Osteoblast (primary cell): ENCODE results near the gene WSB1. TPM values are rescaled to one million over a fixed set of nuclear protein-coding genes. Genes with fewer than 3 reads are reported as not detected.
A peak's percentile ranks its signal among the peaks of the same experiment; 100 is the strongest.

Experiments
- DNase-seq: peaks from one replicate; pipeline ENCODE4 v3.0.0; 2011; ENCODE audit warnings: low spot score, mixed read lengths; ENCODE audit not compliant: insufficient read length; ENCODE audit errors: missing footprints
- H2AFZ ChIP-seq: 2 replicates; pipeline ENCODE4 v1.6.0; 2011; ENCODE audit warnings: mild to moderate bottlenecking, low read length
- H3K27ac ChIP-seq: 2 replicates; pipeline ENCODE4 v1.5.1; 2011; ENCODE audit warnings: mild to moderate bottlenecking, low read depth, low read length, moderate library complexity
- H3K27me3 ChIP-seq: 2 replicates; pipeline ENCODE4 v1.6.0; 2012; ENCODE audit warnings: mild to moderate bottlenecking, control low read depth, inconsistent platforms, low read length, moderate library complexity; ENCODE audit not compliant: insufficient read depth
- H3K36me3 ChIP-seq: 2 replicates; pipeline ENCODE4 v1.5.1; 2011; ENCODE audit warnings: mild to moderate bottlenecking, low read length, control low read depth, moderate library complexity; ENCODE audit not compliant: insufficient read depth
- H3K4me1 ChIP-seq: 2 replicates; pipeline ENCODE4 v1.5.1; 2011; ENCODE audit warnings: mild to moderate bottlenecking, low read length, control low read depth, moderate library complexity; ENCODE audit not compliant: insufficient read depth
- H3K4me2 ChIP-seq: 2 replicates; pipeline ENCODE4 v1.6.0; 2011; ENCODE audit warnings: mild to moderate bottlenecking, low read length; ENCODE audit not compliant: insufficient read depth
- H3K4me3 ChIP-seq: fragments of 200-600 bp; sonication (generic); 3 replicates; pipeline ENCODE4 v1.5.1; 2012; ENCODE audit warnings: mild to moderate bottlenecking, low read length, inconsistent platforms; ENCODE audit not compliant: insufficient read depth
- H3K79me2 ChIP-seq: 2 replicates; pipeline ENCODE4 v1.6.0; 2012; ENCODE audit warnings: mild to moderate bottlenecking, low read length, control low read depth, inconsistent platforms; ENCODE audit not compliant: insufficient read depth
- H3K9me3 ChIP-seq: 2 replicates; pipeline ENCODE4 v1.5.1; 2011; ENCODE audit warnings: low read depth, low read length, control low read depth
- H4K20me1 ChIP-seq: 2 replicates; pipeline ENCODE4 v1.6.0; 2012; ENCODE audit warnings: mild to moderate bottlenecking, low read length, control low read depth; ENCODE audit not compliant: insufficient read depth
- CTCF ChIP-seq: IDR thresholded peaks from 2 replicates; pipeline ENCODE4 v1.5.1; 2011; ENCODE audit warnings: mild to moderate bottlenecking, low read depth, low read length, moderate library complexity; ENCODE audit errors: extremely low read depth
- total RNA-seq: library from RNA; depleted of rRNA; stranded (reverse); fragments of >200 nt; gene quantifications from 2 replicates; pipeline ENCODE4 v1.2.3, GENCODE V29; 2012

WSB1 gene
- total RNA-seq, 1 donor, result 177 TPM

GRCh38 chr17:27294689-27295630, 1.0 kb downstream of the WSB1 start:
- H3K4me1 ChIP-seq, result peaks cover 23% of the 10 kb centered on the region
- peaks cover 18% of the 10 kb centered on the region for H4K20me1 ChIP-seq
- H3K27me3 ChIP-seq, result no peaks in the 10 kb centered on the region
- peak overlapping the region; percentile 87 for H3K4me3 ChIP-seq
- no peaks in the 10 kb centered on the region for H3K9me3 ChIP-seq
- TF ChIP-seq CTCF, result no peak
- peaks cover 59% of the 10 kb centered on the region for H3K79me2 ChIP-seq
- H3K4me2 ChIP-seq, result peak overlapping the region; percentile 85
- H3K36me3 ChIP-seq, result no peaks in the 10 kb centered on the region
- peak; percentile 73 for DNase-seq
- H3K27ac ChIP-seq, result peak overlapping the region; percentile 98
- H2AFZ ChIP-seq, result peak overlapping the region; percentile 85

- H4K20me1 ChIP-seq, result peaks cover 24% of the 10 kb centered on the region
- H3K4me2 ChIP-seq, result peak overlapping the region; percentile 85
- peaks cover 30% of the 10 kb centered on the region for H3K4me1 ChIP-seq
These were observed 2.0 kb downstream of the WSB1 start for GRCh38 chr17:27295945-27296344.

GRCh38 chr17:27296428-27296979, 2.6 kb downstream of the WSB1 start:
- peak overlapping the region; percentile 98 for H3K27ac ChIP-seq

More at GRCh38 chr17:27295945-27296344, 2.0 kb downstream of the WSB1 start:
- Histone ChIP-seq H3K36me3 (no peaks in the 10 kb centered on the region), H2AFZ (no peak overlapping the region), H3K4me3 (peak overlapping the region; percentile 87), H3K9me3 (no peaks in the 10 kb centered on the region), H3K79me2 (peaks cover 69% of the 10 kb centered on the region), H3K27me3 (no peaks in the 10 kb centered on the region), H3K27ac (peak overlapping the region; percentile 98)
- TF ChIP-seq CTCF, result no peak
- no peak for DNase-seq

More at GRCh38 chr17:27296428-27296979, 2.6 kb downstream of the WSB1 start:
- Histone ChIP-seq H3K79me2 (peaks cover 74% of the 10 kb centered on the region), H4K20me1 (peaks cover 29% of the 10 kb centered on the region), H2AFZ (no peak overlapping the region), H3K4me3 (peak overlapping the region; percentile 87), H3K4me2 (peak overlapping the region; percentile 85), H3K27me3 (no peaks in the 10 kb centered on the region), H3K4me1 (peaks cover 30% of the 10 kb centered on the region), H3K9me3 (no peaks in the 10 kb centered on the region), H3K36me3 (no peaks in the 10 kb centered on the region)
- peak; percentile 81 for DNase-seq
- TF ChIP-seq CTCF, result no peak
